C4-2B (cell line): ENCODE data around the gene GNPTG.

Source experiments
- H3K27ac ChIP-seq: fragments of 450-650 bp; 2 replicates; pipeline ENCODE4 v1.5.1; 2017
- ZFX ChIP-seq: fragments of 450-650 bp; IDR thresholded peaks from 2 replicates; pipeline ENCODE4 v1.6.1; 2017
- TF ChIP-seq, protein P1 (sequence below): fragments of 450-650 bp; conservative IDR thresholded peaks from 2 replicates; pipeline ENCODE4 v1.5.1; 2017; ENCODE audit warnings: mild to moderate bottlenecking

The GNPTG gene

DNA sequence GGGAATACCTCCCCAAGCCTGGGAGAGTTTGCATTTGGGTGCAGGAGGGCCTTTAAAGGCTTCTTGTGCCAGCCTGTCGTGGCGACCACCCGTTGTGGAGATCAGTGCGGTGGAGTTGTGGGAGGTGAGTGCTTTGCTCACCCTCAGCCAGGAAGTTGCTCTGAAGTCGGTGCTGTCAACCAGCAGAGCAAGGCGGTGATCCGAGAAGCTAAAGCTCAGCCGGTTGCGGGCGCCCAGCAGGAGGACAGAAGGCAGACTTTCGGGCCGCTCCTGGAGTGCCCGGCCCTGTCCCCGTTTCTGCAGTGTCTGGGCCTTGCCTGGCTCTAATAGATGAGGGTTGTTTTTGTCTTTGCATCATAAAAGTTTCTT is 40.9 kb upstream of the GNPTG start:
- peak overlapping the region; percentile 93 for H3K27ac ChIP-seq
- TF ChIP-seq, protein P1, sequence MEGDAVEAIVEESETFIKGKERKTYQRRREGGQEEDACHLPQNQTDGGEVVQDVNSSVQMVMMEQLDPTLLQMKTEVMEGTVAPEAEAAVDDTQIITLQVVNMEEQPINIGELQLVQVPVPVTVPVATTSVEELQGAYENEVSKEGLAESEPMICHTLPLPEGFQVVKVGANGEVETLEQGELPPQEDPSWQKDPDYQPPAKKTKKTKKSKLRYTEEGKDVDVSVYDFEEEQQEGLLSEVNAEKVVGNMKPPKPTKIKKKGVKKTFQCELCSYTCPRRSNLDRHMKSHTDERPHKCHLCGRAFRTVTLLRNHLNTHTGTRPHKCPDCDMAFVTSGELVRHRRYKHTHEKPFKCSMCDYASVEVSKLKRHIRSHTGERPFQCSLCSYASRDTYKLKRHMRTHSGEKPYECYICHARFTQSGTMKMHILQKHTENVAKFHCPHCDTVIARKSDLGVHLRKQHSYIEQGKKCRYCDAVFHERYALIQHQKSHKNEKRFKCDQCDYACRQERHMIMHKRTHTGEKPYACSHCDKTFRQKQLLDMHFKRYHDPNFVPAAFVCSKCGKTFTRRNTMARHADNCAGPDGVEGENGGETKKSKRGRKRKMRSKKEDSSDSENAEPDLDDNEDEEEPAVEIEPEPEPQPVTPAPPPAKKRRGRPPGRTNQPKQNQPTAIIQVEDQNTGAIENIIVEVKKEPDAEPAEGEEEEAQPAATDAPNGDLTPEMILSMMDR: no peak
- TF ChIP-seq ZFX: no peak

DNA sequence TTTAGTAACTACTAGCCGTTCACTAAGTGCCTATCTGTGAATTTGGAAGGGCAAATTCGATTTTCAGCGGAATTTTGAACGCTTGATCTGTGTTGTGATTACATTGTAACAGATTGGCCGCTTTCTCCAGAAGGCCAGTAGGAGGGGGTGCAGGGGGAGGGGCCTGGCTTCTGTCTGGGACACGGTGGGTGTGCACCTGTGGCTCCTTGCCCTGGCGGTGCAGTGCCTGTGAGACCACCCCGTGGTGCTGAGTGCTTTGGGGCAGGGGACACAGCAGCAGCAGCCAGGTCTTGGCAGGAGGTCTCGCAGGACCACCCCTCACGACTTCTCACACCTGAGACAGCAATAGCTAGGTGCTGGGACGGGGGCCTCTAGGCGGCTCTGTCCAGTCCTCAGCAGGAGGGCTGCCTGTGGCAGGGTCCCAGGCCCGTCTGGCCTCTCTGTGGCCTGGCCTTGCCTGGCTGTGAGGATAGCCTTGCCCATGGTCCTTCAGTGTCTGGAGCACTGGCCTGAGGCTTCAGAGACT is 40.5 kb upstream of the GNPTG start:
- peak overlapping the region; percentile 93 for H3K27ac ChIP-seq

DNA sequence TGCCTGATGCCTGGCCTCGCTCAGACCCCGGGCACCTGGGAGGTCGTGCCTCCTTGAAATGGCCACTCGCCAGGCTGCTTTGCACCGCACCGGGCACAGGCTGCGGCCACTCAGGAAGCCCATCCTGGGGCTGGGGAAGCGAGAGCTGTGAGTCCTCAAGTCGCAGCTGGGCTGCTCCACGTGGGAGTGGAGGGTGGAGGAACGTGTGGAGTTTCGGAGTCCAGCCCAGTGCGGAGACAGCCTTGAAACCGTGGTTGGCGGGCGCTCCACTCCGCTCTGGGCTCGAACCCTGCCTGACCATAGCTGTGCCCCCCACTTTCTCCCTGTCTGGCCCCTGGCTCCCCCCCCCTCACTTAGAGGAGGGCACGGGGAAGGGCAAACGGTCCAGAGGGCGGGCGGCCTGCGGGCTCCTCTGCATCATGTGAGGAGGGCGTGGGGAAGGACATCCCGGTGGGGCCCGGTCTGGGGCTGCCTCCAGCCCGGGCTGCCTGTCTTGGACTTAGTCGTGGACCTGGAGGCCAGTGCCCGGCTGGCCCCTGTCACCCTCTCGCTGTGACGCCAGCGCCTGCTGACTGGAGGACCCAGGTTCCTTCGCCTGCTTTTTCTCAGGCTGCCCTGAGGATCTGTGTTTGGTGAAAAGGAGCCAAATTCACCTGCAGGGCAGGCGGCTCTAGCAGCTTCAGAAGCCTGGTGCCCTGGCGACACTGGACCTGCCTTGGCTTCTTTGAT is 39.8 kb upstream of the GNPTG start:
- H3K27ac ChIP-seq: peak overlapping the region; percentile 93

More for the DNA sequence above, 40.5 kb upstream of the GNPTG start:
- no peak for TF ChIP-seq ZFX

DNA sequence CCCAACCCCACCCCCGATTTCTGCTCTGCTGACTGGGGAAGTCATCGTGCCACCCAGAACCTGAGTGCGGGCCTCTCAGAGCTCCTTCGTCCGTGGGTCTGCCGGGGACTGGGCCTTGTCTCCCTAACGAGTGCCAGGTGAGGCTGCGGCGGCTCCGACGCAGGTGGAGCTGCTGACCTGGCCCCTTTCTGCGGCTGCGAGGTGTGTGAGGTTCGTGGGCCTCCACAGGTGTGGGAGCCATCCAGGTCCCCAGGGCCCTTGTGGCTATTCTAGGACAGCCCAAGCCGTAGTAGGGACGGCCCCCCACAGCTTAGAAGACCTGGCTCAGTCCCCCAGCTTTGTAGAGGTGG is 39.3 kb upstream of the GNPTG start:
- TF ChIP-seq, protein P1: no peak

More for the DNA sequence above, 39.8 kb upstream of the GNPTG start:
- TF ChIP-seq, protein P1: no peak
- no peak for TF ChIP-seq ZFX

DNA sequence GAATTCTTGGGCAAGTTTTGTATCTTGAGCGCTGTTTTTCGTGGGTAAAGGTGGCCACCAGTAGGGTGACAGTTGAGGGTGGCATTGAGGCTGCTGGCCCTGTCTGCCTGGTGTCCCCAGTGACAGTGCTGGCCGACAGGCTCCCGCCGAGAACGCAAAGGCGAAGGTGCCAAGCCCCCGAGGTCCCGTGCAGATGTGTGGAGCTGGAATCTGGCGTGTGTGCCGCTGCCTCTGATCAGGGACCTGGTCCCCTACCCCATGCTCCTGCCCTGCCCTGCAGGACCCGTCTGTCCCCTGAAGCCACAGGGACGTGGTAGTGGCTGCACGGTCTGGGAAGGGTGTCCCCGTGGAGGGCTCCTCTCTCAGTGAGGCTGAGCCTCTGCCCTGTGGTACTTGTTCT is 38.8 kb upstream of the GNPTG start:
- H3K27ac ChIP-seq: no peak overlapping the region

More for the DNA sequence above, 39.3 kb upstream of the GNPTG start:
- peak overlapping the region; percentile 93; the same call in 1 of the 2 replicates for H3K27ac ChIP-seq

DNA sequence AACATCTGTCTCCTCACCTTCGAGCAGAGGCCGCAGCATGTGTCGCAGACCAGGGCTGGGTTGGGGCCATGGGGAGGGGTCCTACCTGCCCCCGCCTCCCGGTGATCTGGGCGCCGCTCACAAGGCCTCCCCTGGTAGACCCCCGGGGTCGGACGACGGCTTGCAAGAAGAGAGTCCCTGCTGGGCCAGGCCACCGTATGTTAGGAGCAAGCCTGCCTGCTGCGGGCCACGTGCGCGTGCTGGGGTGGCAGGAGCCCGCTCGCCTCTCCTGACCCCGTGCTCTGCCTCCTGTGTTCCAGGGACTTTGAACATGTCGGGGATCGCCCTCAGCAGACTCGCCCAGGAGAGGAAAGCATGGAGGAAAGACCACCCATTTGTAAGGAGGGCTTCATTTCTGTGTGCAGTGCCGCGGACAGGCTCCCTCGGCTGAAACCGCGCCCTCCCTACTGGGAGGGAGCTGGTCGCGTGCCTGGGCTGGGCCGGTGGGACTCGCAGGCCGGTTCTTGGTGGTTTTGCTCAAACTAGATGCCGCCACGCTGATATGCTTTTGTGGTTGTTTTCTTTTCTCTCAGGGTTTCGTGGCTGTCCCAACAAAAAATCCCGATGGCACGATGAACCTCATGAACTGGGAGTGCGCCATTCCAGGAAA is 37.9 kb upstream of the GNPTG start:
- no peak overlapping the region for H3K27ac ChIP-seq
- TF ChIP-seq ZFX: no peak
- TF ChIP-seq, protein P1: no peak

More for the DNA sequence above, 38.8 kb upstream of the GNPTG start:
- no peak for TF ChIP-seq ZFX
- TF ChIP-seq, protein P1: no peak

DNA sequence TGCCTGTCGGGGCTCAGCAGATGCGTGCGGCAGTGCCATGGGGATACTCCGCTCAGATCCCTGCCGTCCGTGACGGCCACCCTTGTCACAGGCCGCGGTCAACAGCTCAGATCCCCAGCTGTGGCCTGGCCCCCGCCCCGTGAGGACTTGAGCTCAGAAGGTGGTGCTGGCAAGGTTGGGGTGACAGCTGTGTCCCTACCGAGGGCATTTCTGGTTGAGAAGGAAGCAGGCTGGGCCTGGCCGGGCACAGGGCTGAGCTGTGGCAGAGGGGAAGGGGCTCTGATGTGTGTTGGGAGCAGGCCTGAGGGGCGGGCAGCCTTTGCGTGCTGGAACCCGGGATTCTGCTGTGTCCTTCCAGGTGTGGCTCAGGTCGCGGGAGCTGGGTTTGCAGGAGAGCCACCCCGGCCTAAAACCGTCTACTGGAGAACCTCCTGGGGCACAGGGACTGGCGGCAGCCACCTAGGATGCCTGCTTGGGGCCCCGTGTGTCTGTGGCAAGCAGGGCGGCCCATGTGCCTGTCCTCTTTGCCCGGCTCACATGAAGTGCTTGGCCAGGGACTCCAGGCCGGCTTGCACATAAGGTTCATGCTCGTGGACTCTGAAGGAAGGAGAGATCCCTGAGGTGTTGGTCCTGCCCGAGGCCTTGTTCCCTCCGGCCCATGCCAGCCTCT is 37.2 kb upstream of the GNPTG start:
- TF ChIP-seq, protein P1: no peak
- TF ChIP-seq ZFX: no peak
- no peak overlapping the region for H3K27ac ChIP-seq
